AG04449 (cell line): ENCODE measurements around the gene ZCWPW1.
A peak's percentile ranks its signal among the peaks of the same experiment; 100 is the strongest.

Source experiments
- CTCF ChIA-PET: fragments of 350-600 bp; formaldehyde crosslinking; extraction: SDS; loops from one replicate; lab custom pipeline; 2021; ENCODE audit warnings: antibody characterized with exemption; lab: Yijun Ruan, JAX
- POLR2A ChIA-PET: fragments of 400-600, 350-600 bp; formaldehyde crosslinking; extraction: SDS; loops from one replicate; lab custom pipeline; 2020; ENCODE audit warnings: antibody characterized with exemption, inconsistent platforms; lab: Yijun Ruan, JAX
- DNase-seq: peaks from one replicate; pipeline ENCODE4 v3.0.0-alpha.2; 2010; ENCODE audit warnings: low read depth, low spot score
- H3K4me3 ChIP-seq: 2 replicates; pipeline ENCODE4 v1.5.1; 2011; ENCODE audit warnings: low read depth, mild to moderate bottlenecking, control low read depth, low read length
- CTCF ChIP-seq: IDR thresholded peaks from one replicate; pipeline ENCODE4 v1.5.1; 2011; ENCODE audit warnings: mild to moderate bottlenecking, moderate library complexity, low read length, control low read depth, inconsistent platforms; ENCODE audit not compliant: insufficient read depth; ENCODE audit errors: missing control alignments

ZCWPW1 gene

GRCh38 chr7:100429637-100430492, 1.4 kb upstream of the ZCWPW1 start, which contains the start of gene MEPCE:
TSS of gene MEPCE (plus strand) at chr7:100429831. CDS start at chr7:100430019, 188 bp downstream.
- DNase-seq = peak; percentile 69
- TF ChIP-seq CTCF = no peak
- POLR2A ChIA-PET = interaction anchor here (0.5 to 2.9 kb wide), 15 partner anchors 10 to 906 kb away, joined by 3 to 19 read pairs (median 4); partner anchors contain the start of genes FBXO24, LRCH4 and MOSPD3
- CTCF ChIA-PET = interaction anchor here (0.8 to 2.8 kb wide), 3 partner anchors 22 to 263 kb away, joined by 3 to 9 read pairs (median 3); partner anchors contain the start of gene FBXO24
- peak within 1 kb of the TSS; percentile 92 for H3K4me3 ChIP-seq

GRCh38 chr7:100428967-100429636, 599 bp upstream of the ZCWPW1 start:
- TF ChIP-seq CTCF = no peak
- peak overlapping the region; percentile 92 for H3K4me3 ChIP-seq
- POLR2A ChIA-PET = interaction anchor here (0.5 to 2.9 kb wide), 16 partner anchors 11 to 907 kb away, joined by 3 to 19 read pairs (median 4); partner anchors contain the start of genes AGFG2, FBXO24, LRCH4 and MOSPD3
- DNase-seq = peak; percentile 98
- CTCF ChIA-PET = interaction anchor here (1.1 to 2.8 kb wide), 2 partner anchors 22 kb away, joined by 3 to 9 read pairs; no protein-coding TSS in a partner anchor

GRCh38 chr7:100427762-100428198, 723 bp downstream of the ZCWPW1 start:
- DNase-seq = no peak
- POLR2A ChIA-PET = interaction anchor here (0.7 to 2.9 kb wide), 6 partner anchors 12 to 462 kb away, joined by 3 to 19 read pairs (median 4); partner anchors contain the start of genes AGFG2 and UFSP1
- peak overlapping the region; percentile 80 for H3K4me3 ChIP-seq
- no peak for TF ChIP-seq CTCF
- CTCF ChIA-PET = interaction anchor here (1.1 to 2.8 kb wide), 2 partner anchors 20 to 23 kb away, joined by 3 to 9 read pairs; no protein-coding TSS in a partner anchor

GRCh38 chr7:100426516-100426915, 2.0 kb downstream of the ZCWPW1 start:
- TF ChIP-seq CTCF = no peak
- CTCF ChIA-PET = no interaction called here
- POLR2A ChIA-PET = no interaction called here
- DNase-seq = no peak
- H3K4me3 ChIP-seq = no peak overlapping the region

- POLR2A ChIA-PET = no interaction called here
- no peak for TF ChIP-seq CTCF
- no peak for DNase-seq
- CTCF ChIA-PET = interaction anchor here (1.8 kb wide), 1 partner anchor 18 kb away, joined by 10 read pairs; no protein-coding TSS in a partner anchor
- H3K4me3 ChIP-seq = no peak overlapping the region
Observed at GRCh38 chr7:100425347-100425746, 3.2 kb downstream of the ZCWPW1 start.
